ENCODE data around the gene COX18.

DNA sequence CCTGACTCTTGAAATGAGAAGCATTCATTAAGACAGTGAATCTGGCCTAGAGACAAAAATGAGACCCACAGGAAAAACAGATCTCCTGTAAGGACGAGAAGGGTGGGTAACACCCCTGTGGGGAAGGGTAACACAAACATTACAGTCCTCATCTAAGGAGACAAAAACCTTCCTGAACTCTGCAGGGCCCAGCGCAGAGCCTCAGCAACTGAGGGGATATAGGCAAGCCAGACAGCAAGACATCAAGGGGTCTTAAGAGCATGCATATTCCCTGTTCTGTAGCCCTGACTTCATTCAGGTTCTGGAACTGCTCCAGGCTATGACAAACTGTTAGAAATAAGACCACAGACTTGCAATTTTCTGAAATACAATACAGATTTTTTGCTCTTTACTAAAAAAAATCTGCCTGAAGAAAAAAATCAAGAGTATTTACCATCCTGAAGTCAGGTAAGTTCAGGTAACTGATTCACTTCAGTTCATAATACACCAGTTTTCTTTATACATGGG, 15.5 kb downstream of the COX18 start:
- TF ChIP-seq POLR2A (IDR thresholded peaks at IDR 0.05; ENCODE audit: low read length), result no peak
- TF ChIP-seq GATA1 (IDR thresholded peaks at IDR 0.05; ENCODE audit: low read depth, low read length), result no peak

Measured in erythroblast (primary cell).